ENCODE data around the gene OR2Y1. TPM values are rescaled to one million over a fixed set of nuclear protein-coding genes. Genes with fewer than 3 reads are reported as not detected.
"Not testable (repeated sequence)": the region's sequence is repeated elsewhere in the genome, so short reads cannot be mapped to it uniquely, and the experiment has no call there.

Gene OR2Y1
- total and polyA plus RNA-seq, 9 donors: not detected

DNA sequence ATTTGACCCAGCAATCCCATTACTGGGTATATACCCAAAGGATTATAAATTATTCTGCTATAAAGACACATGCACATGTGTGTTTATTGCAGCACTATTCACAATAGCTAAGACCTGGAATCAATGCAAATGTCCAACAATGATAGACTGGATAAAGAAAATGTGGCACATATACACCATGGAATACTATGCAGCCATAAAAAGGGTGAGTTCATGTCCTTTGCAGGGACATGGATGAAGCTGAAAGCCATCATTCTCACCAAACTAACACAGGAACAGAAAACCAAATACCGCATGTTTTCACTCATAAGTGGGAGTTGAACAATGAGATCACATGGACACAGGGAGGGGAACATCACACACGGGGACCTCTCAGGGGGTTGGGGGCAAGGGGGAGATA, 36.5 kb downstream of the OR2Y1 start:
- not testable (repeated sequence) for H3K27me3 ChIP-seq (ENCODE audit: control insufficient read depth, insufficient read depth, low read length); H3K36me3 ChIP-seq (ENCODE audit: control insufficient read depth, insufficient read depth, low read length); H3K4me3 ChIP-seq (ENCODE audit: low read length); H3K27ac ChIP-seq (ENCODE audit: low read length); H3K4me1 ChIP-seq (ENCODE audit: control insufficient read depth, insufficient read depth, low read length); DNase-seq; H3K9me3 ChIP-seq (replicated peaks; ENCODE audit: control insufficient read depth, low read depth, low read length)
- WGBS (ENCODE audit: insufficient coverage): no CpG with 5 or more reads among the region's 2 CpGs

DNA sequence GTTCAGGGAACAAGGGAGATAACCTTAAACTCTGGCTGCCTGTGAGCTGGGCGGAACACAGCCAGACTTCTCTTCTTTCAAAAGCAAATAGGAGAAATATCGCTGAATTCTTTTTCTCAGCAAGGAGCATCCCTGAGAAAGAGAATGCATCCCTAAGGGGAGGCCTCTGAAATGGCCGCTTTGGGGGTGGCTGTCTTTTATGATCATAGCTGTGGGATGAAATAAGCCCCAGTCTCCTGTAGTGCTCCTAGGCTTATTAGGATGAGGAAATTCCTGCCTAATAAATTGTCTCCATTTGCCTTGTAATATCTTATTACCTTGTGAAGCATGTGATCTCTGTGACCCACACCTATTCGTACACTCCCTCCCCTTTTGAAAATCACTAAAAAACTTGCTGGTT, 39.4 kb downstream of the OR2Y1 start:
- H3K27ac ChIP-seq (ENCODE audit: low read length); DNase-seq; H3K4me1 ChIP-seq (ENCODE audit: control insufficient read depth, insufficient read depth, low read length); H3K4me3 ChIP-seq (ENCODE audit: low read length); H3K27me3 ChIP-seq (ENCODE audit: control insufficient read depth, insufficient read depth, low read length); H3K36me3 ChIP-seq (ENCODE audit: control insufficient read depth, insufficient read depth, low read length); H3K9me3 ChIP-seq (replicated peaks; ENCODE audit: control insufficient read depth, low read depth, low read length): not testable (repeated sequence)
- WGBS (ENCODE audit: insufficient coverage): 83% methylated on average over 1 of the region's 4 CpGs

DNA sequence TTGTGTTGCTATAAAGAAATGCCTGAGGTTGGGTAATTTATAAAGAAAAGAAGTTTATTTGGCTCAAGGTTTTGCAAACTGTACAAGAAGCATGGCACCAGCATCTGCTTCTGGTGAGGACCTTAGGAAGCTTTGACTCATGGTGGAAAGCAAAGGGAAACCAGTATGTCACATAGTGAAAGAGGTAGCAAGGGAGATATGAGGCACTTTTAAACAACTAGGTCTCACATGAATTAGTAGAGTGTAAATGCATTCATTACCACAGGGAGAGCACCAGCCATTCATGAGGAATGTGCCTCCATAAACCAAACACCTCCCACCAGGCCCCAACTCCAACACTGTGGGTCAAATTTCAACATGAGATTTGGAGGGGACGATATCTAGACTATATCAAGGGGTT, 40.8 kb downstream of the OR2Y1 start:
- no peaks in the 10 kb centered on the region for H3K27me3 ChIP-seq (ENCODE audit: control insufficient read depth, insufficient read depth, low read length)
- no peaks in the 10 kb centered on the region for H3K9me3 ChIP-seq (replicated peaks; ENCODE audit: control insufficient read depth, low read depth, low read length)
- WGBS (ENCODE audit: insufficient coverage): no CpG with 5 or more reads among the region's 1 CpG

DNA sequence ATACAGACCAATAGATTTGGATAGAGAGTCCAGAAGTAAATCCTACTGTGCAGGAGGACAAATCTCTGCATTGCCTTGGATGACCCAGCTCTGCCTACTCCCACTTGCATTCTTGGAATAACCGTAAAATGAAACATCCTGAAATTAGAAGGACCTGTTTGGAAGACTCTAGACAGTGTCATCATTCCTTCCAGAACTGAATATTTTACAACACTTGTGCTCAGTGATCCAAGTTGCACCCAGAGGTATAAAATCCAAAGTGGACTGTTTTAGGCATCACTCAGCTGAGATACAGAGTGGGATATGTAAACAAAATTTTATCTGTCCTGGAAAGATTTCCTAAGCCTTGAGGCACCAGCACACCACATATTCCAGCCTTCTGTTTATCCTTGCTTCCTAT, 43.7 kb downstream of the OR2Y1 start:
- Histone ChIP-seq H3K4me3 (ENCODE audit: low read length) (no peak overlapping the region), H3K36me3 (ENCODE audit: control insufficient read depth, insufficient read depth, low read length) (no peaks in the 10 kb centered on the region), H3K27ac (ENCODE audit: low read length) (no peak overlapping the region), H3K4me1 (ENCODE audit: control insufficient read depth, insufficient read depth, low read length) (no peaks in the 10 kb centered on the region), H3K27me3 (ENCODE audit: control insufficient read depth, insufficient read depth, low read length) (no peaks in the 10 kb centered on the region), H3K9me3 (replicated peaks; ENCODE audit: control insufficient read depth, low read depth, low read length) (no peaks in the 10 kb centered on the region)
- 100% methylated on average over 1 of the region's 1 CpG for WGBS (ENCODE audit: insufficient coverage)
- no peak for DNase-seq

More for the DNA sequence above, 40.8 kb downstream of the OR2Y1 start:
- no peak overlapping the region for H3K27ac ChIP-seq (ENCODE audit: low read length)
- DNase-seq: no peak
- H3K36me3 ChIP-seq (ENCODE audit: control insufficient read depth, insufficient read depth, low read length): no peaks in the 10 kb centered on the region
- H3K4me3 ChIP-seq (ENCODE audit: low read length): no peak overlapping the region
- no peaks in the 10 kb centered on the region for H3K4me1 ChIP-seq (ENCODE audit: control insufficient read depth, insufficient read depth, low read length)

DNA sequence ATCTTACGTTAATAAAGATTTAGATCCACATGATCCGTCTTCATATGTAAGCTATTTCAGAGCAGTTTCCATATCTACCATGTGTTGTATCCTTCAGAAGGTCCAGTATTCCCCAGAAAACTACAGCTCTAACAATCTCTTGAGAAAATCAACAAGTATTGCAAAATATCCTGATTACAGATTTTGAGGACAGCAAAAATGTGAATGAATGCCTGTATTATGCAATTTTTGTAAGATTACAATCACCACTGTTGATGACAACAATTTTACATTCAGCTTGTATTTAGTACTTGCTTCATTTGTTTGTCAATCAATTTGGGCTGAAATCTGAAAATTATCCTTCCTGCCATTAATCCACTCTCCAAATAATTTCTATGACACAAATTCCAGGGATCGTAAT, 47.4 kb downstream of the OR2Y1 start:
- WGBS (ENCODE audit: insufficient coverage): no CpG with 5 or more reads among the region's 3 CpGs
- no peak for DNase-seq
- no peaks in the 10 kb centered on the region for H3K4me1 ChIP-seq (ENCODE audit: control insufficient read depth, insufficient read depth, low read length)
- H3K27ac ChIP-seq (ENCODE audit: low read length): no peak overlapping the region
- H3K9me3 ChIP-seq (replicated peaks; ENCODE audit: control insufficient read depth, low read depth, low read length): no peaks in the 10 kb centered on the region
- H3K36me3 ChIP-seq (ENCODE audit: control insufficient read depth, insufficient read depth, low read length): no peaks in the 10 kb centered on the region
- no peak overlapping the region for H3K4me3 ChIP-seq (ENCODE audit: low read length)
- H3K27me3 ChIP-seq (ENCODE audit: control insufficient read depth, insufficient read depth, low read length): peaks cover 3% of the 10 kb centered on the region

DNA sequence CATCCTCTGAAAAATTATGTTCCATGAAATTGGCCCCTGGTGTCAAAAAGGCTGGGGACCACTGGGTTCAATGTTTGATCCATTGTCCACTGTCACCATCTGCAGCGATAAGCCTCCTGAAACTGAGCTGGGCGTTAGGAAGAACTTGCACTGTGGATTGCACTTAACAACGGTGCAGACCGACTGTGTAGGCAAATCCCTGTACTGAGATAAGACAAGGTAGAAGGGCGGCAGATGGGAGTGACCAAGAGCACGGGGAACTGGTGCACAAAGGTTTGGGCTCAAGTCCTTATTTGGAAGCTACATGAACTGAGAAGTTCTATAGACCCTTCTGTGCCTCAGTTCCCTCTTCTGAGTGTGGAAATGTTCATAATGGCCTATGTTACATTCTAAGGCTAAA, 48.8 kb downstream of the OR2Y1 start:
- no peak for DNase-seq
- Histone ChIP-seq H3K27me3 (ENCODE audit: control insufficient read depth, insufficient read depth, low read length) (peaks cover 3% of the 10 kb centered on the region), H3K4me1 (ENCODE audit: control insufficient read depth, insufficient read depth, low read length) (no peaks in the 10 kb centered on the region), H3K36me3 (ENCODE audit: control insufficient read depth, insufficient read depth, low read length) (no peaks in the 10 kb centered on the region), H3K27ac (ENCODE audit: low read length) (no peak overlapping the region), H3K4me3 (ENCODE audit: low read length) (no peak overlapping the region), H3K9me3 (replicated peaks; ENCODE audit: control insufficient read depth, low read depth, low read length) (no peaks in the 10 kb centered on the region)
- WGBS (ENCODE audit: insufficient coverage): 60% methylated on average over 5 of the region's 6 CpGs

DNA sequence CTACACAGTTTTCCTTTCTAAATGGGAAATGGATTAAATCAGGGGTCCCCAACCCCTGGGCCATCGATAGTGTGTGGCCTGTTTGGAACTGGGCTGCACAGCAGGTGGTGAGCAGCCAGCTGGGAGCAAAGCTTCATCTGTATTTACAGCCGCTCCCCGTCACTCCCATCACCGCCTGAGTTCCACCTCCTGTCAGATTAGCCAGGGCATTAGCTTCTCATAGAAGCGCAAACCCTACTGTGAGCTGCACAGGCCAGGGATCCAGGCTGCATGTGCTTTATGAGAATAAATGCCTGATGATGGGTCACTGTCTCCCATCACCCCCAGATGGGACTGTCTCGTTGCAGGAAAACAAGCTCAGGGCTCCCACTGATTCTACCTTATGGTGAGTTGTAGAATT, 49.3 kb downstream of the OR2Y1 start:
- no peak overlapping the region for H3K4me3 ChIP-seq (ENCODE audit: low read length)
- H3K36me3 ChIP-seq (ENCODE audit: control insufficient read depth, insufficient read depth, low read length): no peaks in the 10 kb centered on the region
- no peak overlapping the region for H3K27ac ChIP-seq (ENCODE audit: low read length)
- no CpG with 5 or more reads among the region's 6 CpGs for WGBS (ENCODE audit: insufficient coverage)
- H3K27me3 ChIP-seq (ENCODE audit: control insufficient read depth, insufficient read depth, low read length): peaks cover 3% of the 10 kb centered on the region
- H3K4me1 ChIP-seq (ENCODE audit: control insufficient read depth, insufficient read depth, low read length): no peaks in the 10 kb centered on the region
- no peak for DNase-seq
- no peaks in the 10 kb centered on the region for H3K9me3 ChIP-seq (replicated peaks; ENCODE audit: control insufficient read depth, low read depth, low read length)

DNA sequence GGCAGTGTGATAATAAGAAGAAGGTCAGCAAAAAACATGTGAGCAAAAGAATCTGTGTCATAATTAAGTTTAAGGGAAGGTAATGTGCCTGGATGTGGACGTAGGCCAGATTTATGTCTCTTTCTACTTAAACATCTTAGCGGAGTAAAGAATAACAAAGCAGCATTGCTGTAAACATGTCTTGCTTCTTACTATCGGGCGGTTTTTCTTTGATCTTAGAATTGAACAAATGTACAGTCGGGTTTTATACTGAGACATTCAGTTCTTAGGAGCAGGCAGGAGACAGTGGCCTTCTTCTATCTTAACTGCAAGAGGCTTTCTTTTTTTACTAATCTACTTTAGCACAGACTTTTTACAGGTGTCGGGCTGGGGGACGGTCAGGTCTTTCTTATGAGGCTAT, 50.1 kb downstream of the OR2Y1 start:
- no peak for DNase-seq
- peaks cover 4% of the 10 kb centered on the region for H3K27me3 ChIP-seq (ENCODE audit: control insufficient read depth, insufficient read depth, low read length)
- H3K36me3 ChIP-seq (ENCODE audit: control insufficient read depth, insufficient read depth, low read length): no peaks in the 10 kb centered on the region
- H3K27ac ChIP-seq (ENCODE audit: low read length): no peak overlapping the region
- WGBS (ENCODE audit: insufficient coverage): no CpG with 5 or more reads among the region's 7 CpGs
- H3K4me3 ChIP-seq (ENCODE audit: low read length): no peak overlapping the region
- no peaks in the 10 kb centered on the region for H3K9me3 ChIP-seq (replicated peaks; ENCODE audit: control insufficient read depth, low read depth, low read length)
- no peaks in the 10 kb centered on the region for H3K4me1 ChIP-seq (ENCODE audit: control insufficient read depth, insufficient read depth, low read length)

Other genes starting within 250 kb of the OR2Y1 start
- gene CNOT6, start 245.7 kb downstream of the OR2Y1 start, total RNA-seq: 11.7 TPM
- 10 to 100 TPM; 16.1 to 29.7 (median 23.7) TPM for gene CNOT6, start 245.7 kb downstream of the OR2Y1 start, polyA plus RNA-seq (ENCODE audit: insufficient read depth in 1 of 8, insufficient read length in 8 of 8, low replicate concordance in 1 of 8)
- 1.8 TPM for gene SCGB3A1, start 148.6 kb downstream of the OR2Y1 start, total RNA-seq
- 1 to 10 TPM in 6 of 8 donors, under 1 TPM in 2; 0.56 to 1.7 (median 1.1) TPM for gene SCGB3A1, start 148.6 kb downstream of the OR2Y1 start, polyA plus RNA-seq (ENCODE audit: insufficient read depth in 1 of 8, insufficient read length in 8 of 8, low replicate concordance in 1 of 8)
- 6.6 TPM for gene FLT4, start 90.5 kb downstream of the OR2Y1 start, total RNA-seq
- gene FLT4, start 90.5 kb downstream of the OR2Y1 start, polyA plus RNA-seq (ENCODE audit: insufficient read depth in 1 of 8, insufficient read length in 8 of 8, low replicate concordance in 1 of 8): 10 to 100 TPM in 2 of 8 donors, 1 to 10 TPM in 6; 5.4 to 12.3 (median 8.9) TPM
- gene MGAT1, start 62.7 kb upstream of the OR2Y1 start, total RNA-seq: 52.1 TPM
- gene MGAT1, start 62.7 kb upstream of the OR2Y1 start, polyA plus RNA-seq (ENCODE audit: insufficient read depth in 1 of 8, insufficient read length in 8 of 8, low replicate concordance in 1 of 8): 100 to 1,000 TPM in 1 of 8 donors, 10 to 100 TPM in 7; 73.9 to 100 (median 84.3) TPM
- gene ZFP62, start 121.2 kb upstream of the OR2Y1 start, total RNA-seq: 31.7 TPM
- gene ZFP62, start 121.2 kb upstream of the OR2Y1 start, polyA plus RNA-seq (ENCODE audit: insufficient read depth in 1 of 8, insufficient read length in 8 of 8, low replicate concordance in 1 of 8): 10 to 100 TPM; 22.4 to 27.4 (median 24.2) TPM
- gene BTNL8, start 159.1 kb upstream of the OR2Y1 start, total RNA-seq: 0.09 TPM
- 1 to 10 TPM in 2 of 8 donors, under 1 TPM in 4, not detected in 2; 0.09 to 3.0 (median 0.14) TPM for gene BTNL8, start 159.1 kb upstream of the OR2Y1 start, polyA plus RNA-seq (ENCODE audit: insufficient read depth in 1 of 8, insufficient read length in 8 of 8, low replicate concordance in 1 of 8)
- not detected for gene BTNL3, start 248.8 kb upstream of the OR2Y1 start, total RNA-seq
- gene BTNL3, start 248.8 kb upstream of the OR2Y1 start, polyA plus RNA-seq (ENCODE audit: insufficient read depth in 1 of 8, insufficient read length in 8 of 8, low replicate concordance in 1 of 8): 1 to 10 TPM in 2 of 8 donors, under 1 TPM in 3, not detected in 3; 0.04 to 1.8 (median 0.08) TPM